ENCODE data around the gene CLTC. TPM values are rescaled to one million over a fixed set of nuclear protein-coding genes. Genes with fewer than 3 reads are reported as not detected.

Gene CLTC
- total and polyA plus RNA-seq, 2 of the 8 experiments (the other 6 are each of a cell fraction or from before 2014, with no cell fraction given) = 175 to 283 TPM

- Histone ChIP-seq H3K14ac (ENCODE audit: insufficient read length) (no peak within 1 kb of the TSS), H2AFZ (ENCODE audit: low read length) (peak within 1 kb of the TSS; percentile 95; the same call in 1 of the 2 replicates), H3K27ac (ENCODE audit: low read depth, low read length) (peak within 1 kb of the TSS; percentile 81), H3K9ac (replicated peaks in 1 of 4; ENCODE audit: extremely low read depth in 1 of 4, low read depth in 3 of 4, low read length in 3 of 4) (peak within 1 kb of the TSS; percentile 89 to 98 (median 92)), H3K27me3 (replicated peaks in 1 of 4; ENCODE audit: control insufficient read depth in 3 of 4, extremely low read depth in 1 of 4, insufficient read depth in 3 of 4, low read length in 3 of 4) (no peaks in the 10 kb centered on the region), H4K5ac (ENCODE audit: insufficient read length, low read depth, low read length) (peak within 1 kb of the TSS; percentile 91), H3K36me3 (ENCODE audit: control insufficient read depth in 2 of 4, insufficient read depth in 4 of 4, low read length in 3 of 4) (peaks cover 0 to 4% (median 0%) of the 10 kb centered on the region in 4 experiments; a peak in 2 of 8 replicates), H2BK12ac (ENCODE audit: low read depth, low read length) (no peak within 1 kb of the TSS), H3K79me1 (ENCODE audit: low read depth, low read length) (no peaks in the 10 kb centered on the region; the same call in 1 of the 2 replicates), H3K4me2 (ENCODE audit: insufficient read depth in 1 of 2, low read depth in 2 of 2, low read length in 2 of 2) (peak within 1 kb of the TSS; percentile 84 to 86), H4K20me1 (replicated peaks in 1 of 2; ENCODE audit: control insufficient read depth in 1 of 2, insufficient read depth in 2 of 2, low read length in 2 of 2) (peaks cover 11 to 13% of the 10 kb centered on the region in 2 experiments), H3K18ac (ENCODE audit: extremely low read depth, low read length) (no peak within 1 kb of the TSS), H3K9me3 (ENCODE audit: insufficient read depth in 2 of 2, low read depth in 1 of 2, low read length in 1 of 2) (no peaks in the 10 kb centered on the region), H4K8ac (ENCODE audit: extremely low read depth, insufficient read depth, low read length) (peak within 1 kb of the TSS; percentile 83; the same call in 1 of the 2 replicates), H2BK20ac (ENCODE audit: low read length) (no peak within 1 kb of the TSS), H3K4me3 (ENCODE audit: extremely low read depth in 1 of 4, insufficient read depth in 2 of 4, low read depth in 3 of 4, low read length in 4 of 4) (peak within 1 kb of the TSS; percentile 94 to 99 (median 98)), H3K56ac (replicated peaks; ENCODE audit: insufficient read length, low read depth, low read length) (peak within 1 kb of the TSS; percentile 62), H4K91ac (replicated peaks; ENCODE audit: insufficient read length, low read length) (no peak within 1 kb of the TSS), H2BK15ac (ENCODE audit: low read length) (0 out of 2 replicates have a peak within 1 kb of the TSS, but pooled peaks have one; percentile 38), H2BK120ac (replicated peaks; ENCODE audit: low read depth, low read length) (no peak within 1 kb of the TSS), H3K79me2 (ENCODE audit: control insufficient read depth in 1 of 2, insufficient read depth in 2 of 2, low read length in 2 of 2) (peaks cover 40 to 89% of the 10 kb centered on the region in 2 experiments), H3K4ac (replicated peaks; ENCODE audit: insufficient read length, low read depth, low read length) (peak within 1 kb of the TSS; percentile 41), H2BK5ac (ENCODE audit: low read depth, low read length) (peak within 1 kb of the TSS; percentile 95), H2AK5ac (ENCODE audit: low read depth, low read length) (no peak within 1 kb of the TSS), H3K23me2 (ENCODE audit: low read depth, low read length) (peaks cover 4% of the 10 kb centered on the region; the same call in 1 of the 2 replicates), H3K23ac (ENCODE audit: insufficient read length) (no peak within 1 kb of the TSS), H3K4me1 (replicated peaks in 1 of 4; ENCODE audit: control insufficient read depth in 3 of 4, insufficient read depth in 4 of 4, low read length in 3 of 4) (no peaks in the 10 kb centered on the region; a peak in 1 of 7 replicates)
- POLR2A ChIA-PET (ENCODE audit: partially characterized antibody) = interaction anchor here (0.6 to 2.8 kb wide), 17 partner anchors 9 to 443 kb away, joined by 3 to 20 read pairs (median 3); partner anchors contain the start of genes CA4, CLTC and RNFT1
- CTCF ChIA-PET (ENCODE audit: partially characterized antibody) = interaction anchor here (0.6 to 0.9 kb wide), 2 partner anchors 85 to 330 kb away, joined by 3 read pairs; no protein-coding TSS in a partner anchor
- 1% methylated on average over 45 of the region's 45 CpGs; no CpG with 5 or more reads in 1 of the 2 experiments for WGBS, 2 experiments (ENCODE audit: extremely low coverage in 1 of 2, insufficient coverage in 1 of 2, insufficient read length in 1 of 2, insufficient replicate concordance in 2 of 2, low coverage in 1 of 2, low lambda C conversion rate in 2 of 2, missing lambda C conversion rate in 1 of 2)
- DNase-seq (ENCODE audit: low read depth in 1 of 2, low spot score in 2 of 2) = peak; percentile 92 to 98
- FAIRE-seq = peak; percentile 85
- TF ChIP-seq POU5F1 (IDR thresholded peaks at IDR 0.05; ENCODE audit: low read depth, low read length) (no peak), POLR2A (IDR thresholded peaks at IDR 0.05; ENCODE audit: control extremely low read depth in 1 of 2, low read depth in 2 of 2, low read length in 2 of 2) (peak; percentile 95 to 98), RAD21 (IDR thresholded peaks at IDR 0.05 in 1 of 2, conservative IDR thresholded peaks at IDR 0.05 in 1 of 2; ENCODE audit: low read depth in 2 of 2, low read length in 2 of 2) (no peak), SAP30 (IDR thresholded peaks at IDR 0.05; ENCODE audit: insufficient read depth, insufficient replicate concordance, low read length) (peak; percentile 89), KDM4A (IDR thresholded peaks at IDR 0.05; ENCODE audit: low read depth, low read length, severe bottlenecking) (peak; percentile 67), CTCF (IDR thresholded peaks at IDR 0.05; ENCODE audit: control extremely low read depth in 1 of 3, insufficient read depth in 1 of 3, low read depth in 1 of 3, low read length in 3 of 3) (no peak), HDAC2 (IDR thresholded peaks at IDR 0.05; ENCODE audit: borderline replicate concordance in 1 of 2, low read depth in 2 of 2, low read length in 2 of 2) (no peak; a peak in 1 of 4 replicates)
Observed at GRCh38 chr17:59707149-59707970, 87.7 kb downstream of the CLTC start, which contains the start of the genes PTRH2 and VMP1. Gene PTRH2 (minus strand): TSS chr17:59707430. CDS start chr17:59697978, 9,452 bp downstream. Gene VMP1 (plus strand): TSS chr17:59707654. CDS start chr17:59731447, 23,793 bp downstream.

All from H1 (cell line).